NCI-H2029 treated with DMSO at 0.1 percent for 48 hours (cell line): ENCODE data around the gene TRIO.
A peak's percentile ranks its signal among the peaks of the same experiment; 100 is the strongest.
"Not testable (repeated sequence)": the region's sequence is repeated elsewhere in the genome, so short reads cannot be mapped to it uniquely, and the experiment has no call there.

ENCODE experiments used
- DNase-seq: peaks from one replicate; lab custom pipeline; 2025; lab: John Stamatoyannopoulos, UW

Gene TRIO

GRCh38 chr5:14186059-14186830 lies 43.1 kb downstream of the TRIO start:
- peak; percentile 93 for DNase-seq

DNA sequence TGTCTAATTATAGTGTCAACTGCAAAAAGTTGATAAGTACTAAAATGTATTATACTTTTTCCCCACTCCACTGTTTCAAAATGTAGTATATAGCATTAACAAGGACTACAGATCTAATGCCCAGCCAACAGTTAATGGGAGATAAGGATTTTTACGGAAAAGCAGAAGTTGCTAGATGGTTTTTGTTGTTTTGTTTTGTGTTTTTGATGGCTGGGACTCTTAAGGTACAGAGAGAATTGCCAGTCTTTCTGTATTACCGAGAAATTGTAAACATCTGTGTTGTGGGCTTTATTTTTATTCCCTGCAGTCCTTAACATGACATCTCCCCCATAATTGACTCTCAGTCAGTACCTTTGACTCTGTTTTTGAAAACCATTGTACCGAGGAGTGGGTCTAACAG lies 44.0 kb downstream of the TRIO start:
- no peak for DNase-seq

DNA sequence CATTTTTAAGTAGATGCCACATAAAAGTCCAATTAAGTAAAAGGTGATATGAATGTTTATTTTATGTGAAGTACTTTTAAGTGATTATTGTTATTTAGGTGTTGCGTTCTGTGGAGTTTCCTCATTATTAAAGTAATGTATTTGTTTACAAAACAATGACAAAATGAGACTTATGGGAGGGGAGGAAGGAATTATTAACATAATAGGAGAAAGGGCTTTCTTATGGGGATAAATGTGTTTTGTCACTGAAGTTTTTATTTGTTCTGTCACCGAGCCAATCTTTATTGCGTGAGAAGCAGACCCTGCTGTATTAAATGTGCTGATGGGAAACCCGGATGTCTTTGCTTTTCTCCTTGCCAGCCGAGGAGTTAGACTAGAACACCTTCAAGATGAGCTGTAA lies 44.5 kb downstream of the TRIO start:
- peak; percentile 41 for DNase-seq

DNA sequence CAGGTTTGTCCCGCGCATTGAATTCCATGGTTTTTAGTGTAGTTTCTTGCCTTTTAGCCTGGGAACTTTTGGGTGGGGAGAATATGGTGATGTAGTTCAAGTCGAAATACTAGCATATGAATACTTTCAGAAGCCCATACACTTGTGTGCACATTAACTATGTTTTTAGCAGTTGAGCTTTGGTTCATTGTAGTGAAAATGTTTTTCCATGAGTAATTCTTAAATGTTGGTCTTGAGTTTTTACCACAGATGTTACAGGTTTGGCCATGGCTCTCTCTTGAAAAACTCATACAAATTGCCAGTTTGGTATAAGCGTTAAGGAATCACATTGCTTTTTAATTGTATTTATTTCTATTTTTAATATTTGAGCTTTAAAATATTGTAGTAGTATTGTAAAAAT lies 45.6 kb downstream of the TRIO start:
- no peak for DNase-seq

DNA sequence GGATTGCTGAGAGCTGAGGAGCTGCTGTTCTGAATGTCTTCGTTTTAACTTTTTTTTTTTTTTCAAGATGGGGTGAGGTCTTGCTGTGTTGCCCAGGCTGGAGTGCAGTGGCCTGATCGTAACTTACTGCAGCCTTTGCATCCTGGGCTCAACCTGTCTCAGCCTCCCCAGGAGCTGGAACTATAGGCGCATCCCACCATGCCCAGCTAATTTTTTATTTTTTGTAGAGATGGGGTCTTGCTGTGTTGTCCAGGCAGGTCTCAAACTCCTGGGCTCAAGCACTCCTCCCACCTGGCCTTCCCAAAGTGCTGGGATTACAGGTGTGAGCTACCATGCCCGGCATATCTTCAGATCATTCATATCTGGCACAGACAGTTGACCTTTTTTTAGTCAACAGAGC lies 46.5 kb downstream of the TRIO start:
- DNase-seq: no peak

- peak; percentile 66 for DNase-seq
These were observed 47.3 kb downstream of the TRIO start for GRCh38 chr5:14190194-14191164.

- no peak for DNase-seq
These were observed 48.2 kb downstream of the TRIO start for GRCh38 chr5:14191325-14191724.

DNA sequence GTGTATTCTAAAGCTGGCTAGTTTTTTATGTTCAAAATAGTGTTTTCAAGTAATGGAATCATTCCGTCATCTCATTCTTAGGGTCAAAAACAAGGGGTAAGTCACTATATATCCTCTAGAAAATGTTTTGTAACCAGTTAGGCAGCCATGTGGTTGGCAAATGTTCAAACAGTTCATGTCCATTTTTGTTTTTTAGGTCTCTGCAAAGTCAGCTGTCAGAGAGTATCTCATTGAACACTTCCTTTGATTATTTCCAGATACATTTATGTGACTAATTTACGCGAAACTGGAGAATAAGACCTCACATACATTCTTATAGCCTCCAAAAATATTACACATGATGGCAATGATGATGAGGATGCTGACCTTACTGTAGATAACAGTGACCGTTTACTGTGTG lies 50.4 kb downstream of the TRIO start:
- DNase-seq: no peak

GRCh38 chr5:14195588-14195987 lies 52.4 kb downstream of the TRIO start:
- no peak for DNase-seq

DNA sequence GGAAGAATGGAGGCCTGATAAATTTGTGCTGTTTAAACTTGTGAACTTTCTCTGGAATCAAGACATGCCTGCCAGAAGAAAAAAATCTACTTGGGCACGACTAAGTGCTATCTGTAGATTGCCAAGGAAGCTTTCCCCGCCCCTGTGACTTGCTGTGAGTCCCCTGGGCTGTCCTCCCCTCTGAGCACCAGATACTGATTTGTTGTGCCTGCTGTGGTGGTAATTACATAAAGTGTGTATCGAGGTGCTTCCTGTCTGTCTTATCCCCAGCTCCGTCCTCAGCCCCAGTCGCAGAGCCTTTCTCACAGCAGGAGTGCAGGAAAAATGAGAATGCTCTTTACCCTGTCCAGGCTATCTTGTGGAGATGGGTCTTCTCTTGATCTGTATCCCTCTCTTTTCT lies 53.9 kb downstream of the TRIO start:
- no peak for DNase-seq

- peak; percentile 89 for DNase-seq
These were observed 56.8 kb downstream of the TRIO start for GRCh38 chr5:14199902-14200301.

DNA sequence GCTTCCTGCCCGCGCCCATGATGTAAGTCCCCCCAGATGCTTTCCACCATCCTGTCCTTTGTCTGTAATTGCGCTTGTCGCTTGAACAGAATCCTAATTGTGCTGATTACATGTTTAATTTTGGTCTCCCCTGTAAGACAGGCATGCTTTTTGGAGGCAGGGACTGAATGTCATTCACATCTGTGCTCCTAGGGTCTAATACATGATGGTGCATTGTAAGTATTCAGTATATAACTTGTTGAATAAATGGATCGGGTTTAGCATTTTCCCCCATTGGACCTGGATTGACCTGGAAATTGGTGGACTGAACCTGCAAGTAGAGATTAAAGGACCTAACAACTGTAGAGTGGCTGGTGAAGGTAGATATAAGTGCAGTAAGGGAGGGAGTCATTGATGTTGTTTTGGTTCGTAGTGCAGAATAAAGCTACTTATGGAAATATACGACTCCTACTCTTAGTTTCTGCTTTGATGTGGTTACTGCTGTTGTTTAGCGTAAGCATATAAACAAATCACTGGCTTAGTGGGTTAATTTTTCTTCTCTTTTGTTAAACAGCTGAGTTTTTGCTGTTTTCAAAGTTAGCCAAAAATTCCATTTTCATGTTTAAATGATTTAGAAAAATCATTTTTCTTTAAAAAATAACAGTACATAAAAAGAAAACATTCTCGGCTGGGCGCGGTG lies 57.3 kb downstream of the TRIO start:
- DNase-seq: no peak

GRCh38 chr5:14201325-14202045 lies 58.3 kb downstream of the TRIO start:
- no peak for DNase-seq

DNA sequence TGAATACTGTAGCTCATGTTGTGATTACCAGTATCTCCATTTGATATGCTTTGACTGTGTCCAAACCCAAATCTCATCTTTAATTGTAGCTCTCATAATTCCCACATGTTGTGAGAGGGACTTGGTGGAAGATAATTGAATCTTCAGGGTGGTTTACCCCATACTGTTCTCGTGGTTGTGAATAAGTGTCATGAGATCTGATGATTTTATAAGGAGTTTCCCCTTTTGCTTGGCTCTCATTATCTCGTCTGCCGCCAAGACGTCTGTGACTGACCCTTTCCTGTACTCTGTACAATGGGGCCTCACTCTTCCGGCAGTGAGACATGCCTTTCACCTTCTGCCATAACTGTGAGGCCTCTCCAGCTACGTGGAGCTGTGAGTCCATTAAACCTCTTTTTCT lies 59.3 kb downstream of the TRIO start:
- DNase-seq: no peak

GRCh38 chr5:14204011-14204670 lies 61.0 kb downstream of the TRIO start:
- DNase-seq: peak; percentile 21

GRCh38 chr5:14204785-14205321 lies 61.7 kb downstream of the TRIO start:
- peak; percentile 35 for DNase-seq

GRCh38 chr5:14206028-14206725 lies 63.0 kb downstream of the TRIO start:
- no peak for DNase-seq

- DNase-seq: not testable (repeated sequence)
These were observed 64.3 kb downstream of the TRIO start for GRCh38 chr5:14207428-14207827.

DNA sequence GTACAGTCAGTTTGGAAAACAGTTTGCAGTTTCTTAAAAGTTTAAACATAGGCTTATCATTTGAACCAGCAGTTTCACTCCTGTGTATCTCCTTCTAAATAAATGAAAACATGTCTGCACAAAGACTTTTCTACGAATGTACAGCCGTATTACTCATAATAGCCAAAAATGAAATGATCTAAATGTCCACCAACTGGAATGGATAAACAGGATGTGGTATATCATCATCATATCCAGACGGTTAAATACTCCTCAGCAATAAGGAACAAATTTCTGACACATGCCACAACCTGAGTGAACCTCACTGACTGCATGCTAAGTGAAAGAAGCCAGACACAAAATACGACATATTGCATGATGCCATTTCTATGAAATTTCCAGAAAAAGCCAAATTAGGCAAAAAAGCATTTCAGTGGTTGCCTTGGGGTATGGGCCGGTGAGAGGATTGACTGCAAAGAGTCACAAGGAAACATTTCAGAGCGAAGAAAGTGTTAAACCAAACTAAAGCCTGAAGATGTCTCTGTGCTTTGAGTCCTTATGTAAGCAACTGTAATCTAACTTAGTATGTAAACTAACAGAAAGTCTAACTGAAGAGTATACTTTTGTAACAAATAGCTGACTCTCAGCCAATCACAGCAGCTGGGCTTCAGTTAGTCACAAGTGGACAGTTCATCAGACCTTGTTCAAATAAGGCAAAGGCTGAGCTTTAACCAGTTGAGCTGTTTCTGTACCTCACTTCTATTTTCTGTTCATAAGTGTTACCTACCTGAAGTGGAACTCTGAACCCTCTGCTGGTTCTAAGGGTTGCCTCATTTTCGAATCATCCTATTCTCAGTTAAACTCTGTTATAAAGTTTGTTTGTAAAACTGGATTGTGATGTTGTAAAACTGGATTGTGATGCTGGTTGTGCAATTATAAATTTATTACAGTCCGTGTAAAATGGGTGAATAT lies 65.2 kb downstream of the TRIO start:
- peak; percentile 25 for DNase-seq
